Right hindlimb (tissue), 1 donor: ENCODE results near the gene VSIG10L.

Experiments used
- DNase-seq: peaks from one replicate; pipeline ENCODE4 v3.0.0-alpha.2; 2018

VSIG10L gene

DNA sequence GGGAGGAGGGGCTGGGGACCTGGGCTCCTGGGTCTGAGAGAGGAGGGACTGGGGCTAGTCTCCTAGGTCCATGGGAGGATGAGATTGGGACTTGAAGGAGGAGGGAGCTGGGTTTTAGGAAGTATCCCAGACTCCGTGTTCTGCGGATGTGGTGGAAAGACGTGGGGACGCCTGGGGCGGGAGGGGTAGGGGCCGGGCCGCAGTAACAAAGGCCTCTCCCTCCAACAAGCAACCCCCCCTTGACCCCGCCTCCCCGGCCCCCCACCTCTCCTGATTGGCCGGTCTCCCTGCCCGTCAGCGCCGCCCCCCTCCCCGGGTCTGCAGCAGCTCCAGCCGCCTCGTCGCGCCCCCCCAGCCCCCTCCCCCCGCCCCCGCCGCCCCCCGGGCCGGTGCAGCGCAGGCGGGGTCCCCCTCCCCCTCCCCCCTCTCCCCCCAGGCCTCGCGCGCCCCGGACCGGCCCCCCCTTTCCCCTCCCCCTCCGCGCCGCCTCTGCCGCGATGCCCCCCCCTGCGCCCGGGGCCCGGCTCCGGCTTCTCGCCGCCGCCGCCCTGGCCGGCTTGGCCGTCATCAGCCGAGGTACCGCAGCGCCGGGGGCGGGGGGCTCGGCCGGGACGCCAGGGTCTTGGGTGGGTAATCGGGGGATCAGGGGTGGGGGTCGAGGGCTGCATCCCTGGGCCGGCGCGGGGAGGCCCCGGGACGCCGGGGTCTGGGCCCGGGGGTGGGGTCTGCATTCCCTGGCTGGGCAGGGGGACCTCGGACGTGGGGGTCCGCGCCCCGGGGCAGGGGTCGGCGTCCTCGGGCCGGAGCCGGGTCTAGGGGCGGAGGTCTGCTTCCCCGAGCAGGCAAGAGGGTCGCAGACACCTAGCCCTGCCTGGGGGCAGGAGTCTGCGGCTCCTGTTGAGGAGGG, 30.3 kb downstream of the VSIG10L start, which contains the start of gene IGLON5:
IGLON5 (plus strand) TSS at position 294 of the 907 bp plus-strand sequence; CDS start at position 498, 204 bp downstream.
- peak; percentile 54 for DNase-seq

DNA sequence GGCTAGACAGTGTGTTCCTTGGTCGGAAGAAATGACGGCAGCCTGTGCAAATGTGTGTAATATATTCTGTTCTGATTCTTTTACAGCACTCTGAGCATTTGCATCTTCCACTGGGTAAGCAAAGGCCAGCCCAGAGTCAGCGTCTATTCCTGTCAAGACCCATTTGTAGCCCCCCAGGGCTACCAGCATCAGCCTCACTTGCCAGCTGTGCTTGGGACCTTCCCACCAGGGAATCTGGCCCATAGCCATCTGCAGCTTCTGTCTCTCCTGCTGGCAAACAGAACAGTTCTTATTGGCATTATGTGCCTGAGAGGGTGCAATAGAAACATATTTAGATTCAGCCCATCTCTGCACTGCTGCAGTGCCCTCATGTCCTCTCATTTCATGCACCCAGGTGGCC, 36.5 kb downstream of the VSIG10L start:
- no peak for DNase-seq

DNA sequence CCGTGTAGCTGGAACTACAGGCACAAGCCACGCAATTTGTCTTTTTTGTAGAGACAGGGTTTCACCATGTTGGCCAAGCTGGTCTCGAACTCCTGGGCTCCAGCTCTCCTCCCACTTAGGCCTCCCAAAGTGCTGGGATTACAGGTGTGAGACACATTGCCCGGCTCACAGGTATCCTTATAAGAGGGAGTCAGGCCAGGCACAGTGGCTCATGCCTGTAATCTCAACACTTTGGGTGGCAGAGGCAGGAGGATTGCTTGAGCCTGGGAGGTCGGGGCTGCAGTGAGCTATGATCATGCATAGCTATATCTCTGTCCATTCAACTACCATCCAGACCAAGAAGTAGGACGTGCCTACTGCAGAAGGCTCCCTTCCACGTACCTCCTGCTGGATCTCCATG, 40.7 kb downstream of the VSIG10L start:
- no peak for DNase-seq

- no peak for DNase-seq
These were observed 44.5 kb downstream of the VSIG10L start for GRCh38 chr19:51297406-51297805.

DNA sequence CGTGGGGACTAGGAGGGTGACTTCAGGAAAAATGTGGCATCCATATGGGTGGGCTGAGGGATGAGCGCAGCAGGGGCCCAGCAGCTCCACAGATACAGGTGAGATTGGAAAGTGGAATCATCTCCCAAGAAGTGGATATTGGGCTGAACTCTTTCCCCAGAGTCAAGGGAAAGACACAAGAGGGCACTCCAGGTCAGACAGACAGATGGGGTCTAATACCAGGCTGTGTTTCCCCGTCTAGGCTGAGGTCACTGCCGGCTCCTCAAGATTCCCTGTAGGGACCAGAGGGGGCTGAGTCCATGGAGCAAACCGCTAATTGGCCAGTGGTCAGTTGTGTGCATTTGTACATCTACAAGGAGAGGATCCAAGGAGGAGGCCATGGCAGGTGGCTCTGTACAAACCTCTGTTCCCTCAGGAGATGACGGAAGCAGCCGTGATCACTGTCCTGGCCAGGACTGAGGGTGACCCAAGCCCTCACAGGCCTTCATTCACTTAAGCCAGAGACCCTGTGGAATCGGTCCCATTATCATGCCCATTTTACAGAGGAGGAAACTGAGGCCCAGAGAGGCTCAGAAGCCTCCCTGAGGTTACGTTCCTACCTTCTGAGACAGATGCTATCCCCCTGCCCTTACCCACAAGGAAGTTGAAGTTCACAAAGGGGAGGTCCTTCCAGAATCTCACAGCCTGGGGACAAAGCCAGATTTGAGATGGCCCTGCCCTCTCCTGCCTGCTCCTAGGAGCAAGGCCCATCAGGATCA, 45.4 kb downstream of the VSIG10L start:
- DNase-seq, result no peak

GRCh38 chr19:51295382-51296126, 46.4 kb downstream of the VSIG10L start:
- no peak for DNase-seq

DNA sequence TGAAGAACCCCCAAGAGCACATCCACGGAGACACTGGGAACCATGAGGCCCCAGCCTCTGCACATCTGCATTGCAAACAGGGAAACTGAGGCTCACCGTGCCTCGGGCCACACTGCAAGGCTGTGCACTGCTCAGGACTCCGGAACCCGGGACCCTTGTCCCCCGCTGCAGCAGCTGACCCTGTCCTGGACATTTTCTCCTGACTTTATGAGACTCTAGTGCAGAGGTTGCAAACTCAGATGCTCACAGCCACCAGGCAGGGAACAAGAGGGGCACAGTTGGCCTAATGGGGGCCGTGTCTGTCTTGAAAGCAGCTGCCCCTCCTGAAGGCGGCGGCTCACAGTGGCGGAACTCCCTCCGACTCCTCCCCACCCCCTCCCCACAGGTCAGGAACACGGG, 47.0 kb downstream of the VSIG10L start:
- DNase-seq, result no peak

- DNase-seq, result no peak
These were observed 47.5 kb downstream of the VSIG10L start for GRCh38 chr19:51294211-51294976.

GRCh38 chr19:51293571-51294210, 48.2 kb downstream of the VSIG10L start:
- DNase-seq, result no peak

- DNase-seq, result no peak
These were observed 49.0 kb downstream of the VSIG10L start for GRCh38 chr19:51292971-51293370.

DNA sequence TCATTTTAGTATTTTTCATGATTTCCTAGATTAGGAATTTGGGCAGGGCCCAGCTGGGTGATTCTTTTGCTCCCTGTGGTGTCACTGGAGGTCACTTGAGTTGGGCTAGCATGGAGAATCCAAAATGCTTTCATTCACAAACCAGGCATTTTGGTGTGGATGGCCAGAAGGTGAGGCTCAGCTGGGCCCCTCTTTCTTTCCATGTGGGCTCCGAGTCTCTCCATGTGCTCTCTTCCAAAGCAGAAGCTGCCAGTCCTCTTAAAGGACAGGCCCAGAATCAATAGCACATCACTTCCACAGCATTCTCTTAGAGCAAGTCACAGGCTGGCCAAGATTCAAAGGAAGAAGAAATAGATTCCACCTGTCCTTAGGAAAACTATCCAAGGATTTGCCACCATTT, 52.3 kb downstream of the VSIG10L start:
- DNase-seq, result no peak

- no peak for DNase-seq
These were observed 56.3 kb downstream of the VSIG10L start for GRCh38 chr19:51285682-51286081.

DNA sequence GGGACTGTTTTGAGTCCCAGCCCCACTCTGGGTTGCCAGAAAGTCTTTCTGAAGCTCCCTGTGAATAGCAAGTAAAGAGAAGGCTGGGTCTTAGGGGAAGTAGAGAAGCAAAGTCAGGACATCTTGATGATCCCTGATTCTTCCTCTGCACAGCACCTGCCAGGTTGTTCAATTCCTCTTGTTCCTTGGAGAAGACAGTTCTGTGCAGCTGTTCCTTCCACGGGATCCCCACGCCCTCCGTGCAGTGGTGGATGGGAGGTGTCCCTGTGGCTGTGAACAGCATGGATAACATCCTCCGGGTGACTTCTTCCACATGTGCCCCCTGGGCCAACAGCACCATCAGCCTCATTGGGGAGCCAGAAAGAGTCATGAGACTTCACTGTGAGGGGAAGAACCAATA, 59.6 kb downstream of the VSIG10L start:
- DNase-seq, result no peak
